Endodermal cell (in vitro differentiated cells): ENCODE data around the gene NECAB2. TPM values are rescaled to one million over a fixed set of nuclear protein-coding genes. Genes with fewer than 3 reads are reported as not detected.

ENCODE experiments used
- DNase-seq: peaks from one replicate; pipeline ENCODE4 v3.0.0-alpha.2; 2017
- H3K27ac ChIP-seq: 2 replicates; pipeline ENCODE4 v1.5.1; 2013; ENCODE audit warnings: mild to moderate bottlenecking, low read depth, low read length, moderate library complexity
- H3K27me3 ChIP-seq: 2 replicates; pipeline ENCODE4 v1.6.1; 2013; ENCODE audit warnings: mild to moderate bottlenecking, low read length, moderate library complexity; ENCODE audit not compliant: insufficient read depth, control insufficient read depth, poor library complexity, severe bottlenecking
- H3K36me3 ChIP-seq: 2 replicates; pipeline ENCODE4 v1.7.0; 2013; ENCODE audit warnings: mild to moderate bottlenecking, low read length, moderate library complexity; ENCODE audit not compliant: control insufficient read depth, insufficient read depth
- H3K4me1 ChIP-seq: one replicate; pipeline ENCODE4 v1.7.0; 2013; ENCODE audit warnings: low read length; ENCODE audit not compliant: control insufficient read depth, insufficient read depth
- H3K4me3 ChIP-seq: 2 replicates; pipeline ENCODE4 v1.5.1; 2013; ENCODE audit warnings: mild to moderate bottlenecking, low read length, moderate library complexity
- H3K9ac ChIP-seq: 2 replicates; pipeline ENCODE4 v1.6.1; 2013; ENCODE audit warnings: mild to moderate bottlenecking, low read length, moderate library complexity; ENCODE audit not compliant: poor library complexity, severe bottlenecking; ENCODE audit errors: extremely low read depth
- H3K9me3 ChIP-seq: 2 replicates; pipeline ENCODE4 v1.6.1; 2013; ENCODE audit warnings: mild to moderate bottlenecking, low read length, moderate library complexity; ENCODE audit not compliant: control insufficient read depth
- H3K27ac Mint-ChIP-seq: 2 replicates; pipeline ENCODE4 v1.8.0; 2020; ENCODE audit warnings: mixed read lengths
- H3K27me3 Mint-ChIP-seq: 2 replicates; pipeline ENCODE4 v1.8.0; 2021; ENCODE audit warnings: mild to moderate bottlenecking, mixed read lengths; ENCODE audit not compliant: insufficient read depth
- H3K36me3 Mint-ChIP-seq: 2 replicates; pipeline ENCODE4 v1.8.0; 2020; ENCODE audit warnings: low read depth, mixed read lengths
- H3K4me1 Mint-ChIP-seq: 2 replicates; pipeline ENCODE4 v1.8.0; 2020; ENCODE audit warnings: mixed read lengths
- H3K4me3 Mint-ChIP-seq: 2 replicates; pipeline ENCODE4 v1.8.0; 2020; ENCODE audit warnings: mild to moderate bottlenecking, moderate library complexity, mixed read lengths
- H3K9me3 Mint-ChIP-seq: 2 replicates; pipeline ENCODE4 v1.8.0; 2020; ENCODE audit warnings: mild to moderate bottlenecking, mixed read lengths
- WGBS, 2 experiments: methylation state at CpG; one replicate each; pipeline versions ENCODE4 v1.1.5 to v1.1.7; 2013; ENCODE audit warnings: missing lambda C conversion rate in 2 of 2, mixed read lengths in 1 of 2; ENCODE audit not compliant: insufficient coverage in 1 of 2, insufficient read length in 1 of 2; 5-methylcytosine and 5-hydroxymethylcytosine counted together
- total RNA-seq, 2 donors: library from RNA; stranded (reverse); fragmentation: NEBNext Ultra II Directional in 1 of 2; extraction: Animal tissue kit (Norgen Biotek cat#: 25700) in 1 of 2; gene quantifications; 2 replicates in 1 of 2; 3 replicates in 1 of 2; pipeline ENCODE4 v1.2.1, GENCODE V29; 2021
- TF ChIP-seq, protein P1 (sequence below): fragments of 200-600 bp; sonication (generic); conservative IDR thresholded peaks from 2 replicates; pipeline ENCODE4 v1.5.0; 2021; ENCODE audit warnings: antibody characterized with exemption, mild to moderate bottlenecking

NECAB2 gene
- total RNA-seq, 2 donors from 2014 or later, result 2.7 to 3.3 TPM

DNA sequence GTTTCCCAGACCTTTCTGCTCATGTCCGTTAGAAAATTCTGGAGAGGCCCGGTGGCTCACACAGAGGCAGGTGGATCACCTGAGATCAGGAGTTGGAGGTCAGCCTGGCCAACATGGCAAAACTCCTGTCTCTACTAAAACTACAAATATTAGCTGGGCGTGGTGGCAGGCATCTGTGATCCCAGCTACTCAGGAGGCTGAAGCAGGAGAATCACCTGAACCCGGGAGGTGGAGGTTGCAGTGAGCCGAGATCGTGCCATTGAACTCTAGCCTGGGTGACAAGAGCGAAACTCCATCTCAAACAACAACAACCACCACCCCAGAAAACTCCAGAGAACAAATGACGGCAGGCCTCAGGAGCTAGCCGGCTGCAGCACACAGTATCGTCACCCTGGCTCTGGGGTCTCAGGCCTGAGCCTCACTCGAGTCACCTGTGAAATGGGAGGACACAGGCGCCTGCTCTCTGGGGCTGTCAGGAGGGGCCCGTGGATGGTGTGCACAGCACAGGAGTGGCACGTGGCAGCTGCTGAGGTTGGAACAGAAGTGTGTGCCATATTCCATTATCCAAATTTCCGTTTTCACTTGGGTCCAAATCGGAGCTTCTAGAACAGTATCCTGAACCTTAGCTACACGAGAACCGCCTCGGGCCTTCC is 77.9 kb downstream of the NECAB2 start:
- peaks cover 22% of the 10 kb centered on the region for H3K27me3 ChIP-seq
- no peak overlapping the region for H3K27ac ChIP-seq
- WGBS, 2 experiments, result 93 to 96% methylated on average over 12 to 19 of the region's 19 CpGs
- no peak overlapping the region for H3K27ac Mint-ChIP-seq
- peaks cover 36% of the 10 kb centered on the region for H3K27me3 Mint-ChIP-seq
- no peaks in the 10 kb centered on the region for H3K9me3 Mint-ChIP-seq
- peaks cover 23% of the 10 kb centered on the region for H3K4me1 ChIP-seq
- no peak overlapping the region for H3K4me3 ChIP-seq
- H3K9me3 ChIP-seq, result no peaks in the 10 kb centered on the region
- TF ChIP-seq, protein P1, sequence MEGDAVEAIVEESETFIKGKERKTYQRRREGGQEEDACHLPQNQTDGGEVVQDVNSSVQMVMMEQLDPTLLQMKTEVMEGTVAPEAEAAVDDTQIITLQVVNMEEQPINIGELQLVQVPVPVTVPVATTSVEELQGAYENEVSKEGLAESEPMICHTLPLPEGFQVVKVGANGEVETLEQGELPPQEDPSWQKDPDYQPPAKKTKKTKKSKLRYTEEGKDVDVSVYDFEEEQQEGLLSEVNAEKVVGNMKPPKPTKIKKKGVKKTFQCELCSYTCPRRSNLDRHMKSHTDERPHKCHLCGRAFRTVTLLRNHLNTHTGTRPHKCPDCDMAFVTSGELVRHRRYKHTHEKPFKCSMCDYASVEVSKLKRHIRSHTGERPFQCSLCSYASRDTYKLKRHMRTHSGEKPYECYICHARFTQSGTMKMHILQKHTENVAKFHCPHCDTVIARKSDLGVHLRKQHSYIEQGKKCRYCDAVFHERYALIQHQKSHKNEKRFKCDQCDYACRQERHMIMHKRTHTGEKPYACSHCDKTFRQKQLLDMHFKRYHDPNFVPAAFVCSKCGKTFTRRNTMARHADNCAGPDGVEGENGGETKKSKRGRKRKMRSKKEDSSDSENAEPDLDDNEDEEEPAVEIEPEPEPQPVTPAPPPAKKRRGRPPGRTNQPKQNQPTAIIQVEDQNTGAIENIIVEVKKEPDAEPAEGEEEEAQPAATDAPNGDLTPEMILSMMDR, result no peak
- H3K4me3 Mint-ChIP-seq, result no peak overlapping the region
- no peaks in the 10 kb centered on the region for H3K36me3 ChIP-seq
- no peak for DNase-seq
- H3K36me3 Mint-ChIP-seq, result peaks cover 8% of the 10 kb centered on the region
- peaks cover 41% of the 10 kb centered on the region for H3K4me1 Mint-ChIP-seq
- H3K9ac ChIP-seq, result no peak overlapping the region

DNA sequence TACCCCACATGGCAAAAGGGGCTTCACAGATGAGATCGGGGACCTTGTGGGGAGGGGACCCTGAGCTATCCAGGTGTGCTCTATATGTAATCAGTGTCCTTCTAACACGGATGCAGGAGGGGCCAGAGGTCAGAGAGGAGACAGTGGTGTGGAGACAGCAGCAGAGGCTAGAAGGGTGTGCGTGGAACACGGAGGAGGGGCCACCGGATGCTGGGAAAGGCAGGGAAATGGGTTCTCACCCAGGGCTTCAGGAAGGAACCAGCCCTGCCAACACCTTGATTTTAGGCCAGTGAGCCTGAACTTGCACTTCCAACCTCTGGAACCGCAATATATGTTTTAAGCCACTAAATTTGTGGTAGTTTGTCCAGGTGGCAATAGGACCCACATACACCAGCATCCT is 79.2 kb downstream of the NECAB2 start:
- peaks cover 10% of the 10 kb centered on the region for H3K36me3 Mint-ChIP-seq

DNA sequence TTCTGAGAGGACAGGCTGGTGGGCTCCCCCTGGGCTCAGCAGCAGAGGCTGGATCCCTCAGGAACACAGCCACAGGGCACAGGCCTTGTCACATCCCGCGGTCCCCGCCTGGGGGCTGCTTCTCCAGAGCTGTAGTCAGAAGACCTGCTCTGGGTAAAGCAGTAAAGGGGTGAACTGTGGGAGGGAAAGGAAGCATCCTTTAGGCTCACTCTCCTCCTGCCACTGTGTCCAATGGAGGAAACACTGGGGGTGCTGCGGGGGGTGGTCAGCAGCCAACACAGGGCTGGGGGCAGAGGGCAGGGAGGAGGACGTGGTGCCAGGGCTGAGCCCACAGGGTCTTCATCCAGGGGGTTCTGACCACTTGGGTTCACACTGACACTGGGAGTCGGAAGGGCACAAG is 79.6 kb downstream of the NECAB2 start:
- H3K9ac ChIP-seq, result no peak overlapping the region
- H3K4me3 ChIP-seq, result no peak overlapping the region
- no peak overlapping the region for H3K27ac Mint-ChIP-seq
- DNase-seq, result no peak
- H3K27me3 Mint-ChIP-seq, result peaks cover 19% of the 10 kb centered on the region
- no peaks in the 10 kb centered on the region for H3K9me3 Mint-ChIP-seq
- peaks cover 14% of the 10 kb centered on the region for H3K36me3 Mint-ChIP-seq
- no peak overlapping the region for H3K27ac ChIP-seq
- 88% methylated on average over 6 of the region's 6 CpGs; no CpG with 5 or more reads in 1 of the 2 experiments for WGBS, 2 experiments
- H3K4me3 Mint-ChIP-seq, result no peak overlapping the region
- peaks cover 7% of the 10 kb centered on the region for H3K27me3 ChIP-seq
- TF ChIP-seq, protein P1, result no peak
- H3K4me1 Mint-ChIP-seq, result peaks cover 37% of the 10 kb centered on the region
- peaks cover 22% of the 10 kb centered on the region for H3K4me1 ChIP-seq
- H3K36me3 ChIP-seq, result peaks cover 5% of the 10 kb centered on the region
- no peaks in the 10 kb centered on the region for H3K9me3 ChIP-seq

More for the DNA sequence above, 79.2 kb downstream of the NECAB2 start:
- no peak overlapping the region for H3K4me3 ChIP-seq
- Mint-ChIP-seq H3K27me3 (peaks cover 24% of the 10 kb centered on the region), H3K9me3 (no peaks in the 10 kb centered on the region), H3K4me3 (no peak overlapping the region), H3K27ac (no peak overlapping the region), H3K4me1 (peaks cover 40% of the 10 kb centered on the region)
- 93 to 100% methylated on average over 6 of the region's 6 CpGs for WGBS, 2 experiments
- no peaks in the 10 kb centered on the region for H3K9me3 ChIP-seq
- no peak overlapping the region for H3K27ac ChIP-seq
- H3K4me1 ChIP-seq, result peaks cover 23% of the 10 kb centered on the region
- no peak for DNase-seq
- TF ChIP-seq, protein P1, result no peak
- H3K36me3 ChIP-seq, result peaks cover under 1% of the 10 kb centered on the region
- peaks cover 11% of the 10 kb centered on the region for H3K27me3 ChIP-seq
- no peak overlapping the region for H3K9ac ChIP-seq
